Measurements from ENCODE around the gene TMCC2. TPM values are rescaled to one million over a fixed set of nuclear protein-coding genes. Genes with fewer than 3 reads are reported as not detected.

The TMCC2 gene
- total RNA-seq = 1.7 and 2.2 TPM in 2 replicates

GRCh38 chr1:205227584-205228013, at the start of gene TMCC2:
TSS of gene TMCC2 (plus strand) at chr1:205227946. CDS start at chr1:205228565, 619 bp downstream.

GRCh38 chr1:205211169-205211838, 16.4 kb upstream of the TMCC2 start, which contains the start of gene DSTYK:
TSS of gene DSTYK (minus strand) at chr1:205211702. CDS start at chr1:205211535, 167 bp downstream.

GRCh38 chr1:205321162-205321958, 93.6 kb downstream of the TMCC2 start, which contains the start of gene NUAK2:
TSS of gene NUAK2 (minus strand) at chr1:205321745. CDS start at chr1:205321628, 117 bp downstream.

Other genes with a start within 250 kb of the TMCC2 start
- gene CNTN2, start 184.7 kb upstream of the TMCC2 start, total RNA-seq = not detected in 2 replicates
- gene TMEM81, start 143.5 kb upstream of the TMCC2 start, total RNA-seq = 1.5 and 1.7 TPM in 2 replicates
- 24.3 and 28.9 TPM in 2 replicates for gene RBBP5, start 106.0 kb upstream of the TMCC2 start, total RNA-seq
- gene DSTYK, start 16.2 kb upstream of the TMCC2 start, total RNA-seq = 10.6 and 10.8 TPM in 2 replicates
- 0.86 and 0.93 TPM in 2 replicates for gene NUAK2, start 93.8 kb downstream of the TMCC2 start, total RNA-seq
- not detected in 2 replicates for gene KLHDC8A, start 129.0 kb downstream of the TMCC2 start, total RNA-seq
- not detected in 2 replicates for gene LEMD1, start 194.1 kb downstream of the TMCC2 start, total RNA-seq
- gene BLACAT1, start 228.1 kb downstream of the TMCC2 start, total RNA-seq = under 0.01 TPM in 1 of 2 replicates, not detected in the other

All from thoracic aorta endothelial cell (primary cell).